Activated CD4-positive, alpha-beta T cell treated with anti-CD3 and anti-CD28 coated beads, Interleukin-2, amount 10 ng/mL, durations not matched to agents 7 days and 5 days (primary cell): ENCODE data around the gene ACP7. TPM values are rescaled to one million over a fixed set of nuclear protein-coding genes. Genes with fewer than 3 reads are reported as not detected.

ENCODE experiments used
- CTCF ChIA-PET: fragments of 350-600 bp; sonication (Branson Sonifier 250); formaldehyde crosslinking; loops from one replicate; lab custom pipeline; 2021; ENCODE audit warnings: antibody characterized with exemption; lab: Charles Lee
- POLR2A ChIA-PET: fragments of 350-600 bp; sonication (Branson Sonifier 250); formaldehyde crosslinking; loops from one replicate; lab custom pipeline; 2021; ENCODE audit warnings: antibody characterized with exemption; lab: Charles Lee
- DNase-seq: peaks from one replicate; pipeline ENCODE4 v3.0.0-alpha.2; 2020
- H3K27ac Mint-ChIP-seq: one replicate; pipeline ENCODE4 v1.8.0; 2021; ENCODE audit warnings: mild to moderate bottlenecking, moderate library complexity, mixed read lengths
- H3K27me3 Mint-ChIP-seq: one replicate; pipeline ENCODE4 v1.8.0; 2021; ENCODE audit warnings: mixed read lengths
- H3K36me3 Mint-ChIP-seq: one replicate; pipeline ENCODE4 v1.8.0; 2021; ENCODE audit warnings: low read depth, mixed read lengths
- H3K4me1 Mint-ChIP-seq: one replicate; pipeline ENCODE4 v1.8.0; 2021; ENCODE audit warnings: mixed read lengths
- H3K4me3 Mint-ChIP-seq: one replicate; pipeline ENCODE4 v1.8.0; 2021; ENCODE audit warnings: mild to moderate bottlenecking, moderate library complexity, mixed read lengths
- H3K9me3 Mint-ChIP-seq: one replicate; pipeline ENCODE4 v1.8.0; 2021; ENCODE audit warnings: mixed read lengths
- total RNA-seq, 2 experiments: library from RNA; stranded (reverse); gene quantifications; one replicate each; pipeline ENCODE4 v1.2.3, GENCODE V29; 2021

The ACP7 gene, protein sequence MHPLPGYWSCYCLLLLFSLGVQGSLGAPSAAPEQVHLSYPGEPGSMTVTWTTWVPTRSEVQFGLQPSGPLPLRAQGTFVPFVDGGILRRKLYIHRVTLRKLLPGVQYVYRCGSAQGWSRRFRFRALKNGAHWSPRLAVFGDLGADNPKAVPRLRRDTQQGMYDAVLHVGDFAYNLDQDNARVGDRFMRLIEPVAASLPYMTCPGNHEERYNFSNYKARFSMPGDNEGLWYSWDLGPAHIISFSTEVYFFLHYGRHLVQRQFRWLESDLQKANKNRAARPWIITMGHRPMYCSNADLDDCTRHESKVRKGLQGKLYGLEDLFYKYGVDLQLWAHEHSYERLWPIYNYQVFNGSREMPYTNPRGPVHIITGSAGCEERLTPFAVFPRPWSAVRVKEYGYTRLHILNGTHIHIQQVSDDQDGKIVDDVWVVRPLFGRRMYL
- not detected for total RNA-seq

DNA sequence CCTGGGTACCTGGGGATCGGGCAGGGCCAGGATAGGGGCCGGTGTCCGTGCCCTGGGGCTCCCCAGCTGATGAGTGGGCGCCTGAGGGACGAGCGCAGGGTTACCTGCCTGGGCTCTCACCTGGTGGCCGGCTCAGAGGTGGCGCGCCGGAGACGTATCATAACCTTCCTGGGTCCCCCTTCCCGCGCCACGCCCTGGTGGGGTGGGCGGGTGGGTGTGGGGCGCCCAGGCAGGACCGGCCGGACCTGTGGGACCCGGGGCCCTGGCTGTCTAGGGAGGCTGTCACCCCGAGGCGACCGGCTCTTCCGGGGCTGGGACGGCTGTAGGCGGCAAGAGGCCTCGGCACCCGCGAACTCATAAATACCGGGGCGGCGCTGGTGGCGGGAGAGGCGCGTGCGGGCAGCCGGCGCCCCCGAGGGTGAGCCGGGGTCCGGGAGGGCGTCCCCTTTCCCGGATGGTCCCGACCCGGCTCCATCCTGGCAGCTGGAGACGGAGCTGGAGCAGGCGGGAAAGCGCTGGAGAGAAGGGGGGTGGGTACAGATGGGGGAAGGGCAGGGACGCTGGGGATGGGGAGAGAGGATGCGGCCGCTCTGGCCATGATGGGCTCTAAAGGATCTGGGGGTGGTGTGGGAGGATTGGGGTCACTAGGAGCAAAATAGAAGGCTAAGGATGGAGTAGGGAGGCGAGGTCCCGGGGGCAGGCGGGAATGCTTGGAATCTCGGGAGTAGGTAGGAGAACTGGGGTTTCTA is at the start of gene ACP7:
ACP7 (plus strand) TSS at position 386 of the 749 bp plus-strand sequence. CDS start 902 bp downstream, outside the sequence.
- H3K9me3 Mint-ChIP-seq = no peaks in the 10 kb centered on the region
- H3K4me3 Mint-ChIP-seq = peak within 1 kb of the TSS; percentile 19
- H3K27me3 Mint-ChIP-seq = peaks cover 54% of the 10 kb centered on the region
- DNase-seq = no peak
- ChIA-PET CTCF (no interaction called here), POLR2A (no interaction called here)
- no peaks in the 10 kb centered on the region for H3K36me3 Mint-ChIP-seq
- peaks cover 12% of the 10 kb centered on the region for H3K4me1 Mint-ChIP-seq
- H3K27ac Mint-ChIP-seq = no peak within 1 kb of the TSS

DNA sequence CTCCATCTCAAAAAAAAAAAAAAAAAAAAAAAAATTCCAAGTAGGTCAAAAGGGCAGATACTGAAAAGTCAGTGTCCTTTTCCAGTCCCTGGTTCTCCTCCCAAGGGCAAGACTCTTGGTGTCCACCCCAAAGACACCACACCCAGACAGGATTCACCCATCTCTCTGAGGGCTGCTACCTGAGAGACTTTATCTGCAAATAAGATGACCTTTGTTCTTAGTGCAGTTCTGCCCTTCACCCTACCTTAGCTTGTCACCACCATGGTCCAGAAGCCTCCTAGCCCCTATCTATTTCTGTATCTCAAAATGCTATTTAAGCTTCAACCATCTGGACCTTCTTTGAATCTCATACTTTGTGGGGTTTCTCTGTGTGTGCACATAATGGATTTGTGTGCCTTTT is 47.6 kb upstream of the ACP7 start:
- peaks cover 2% of the 10 kb centered on the region for H3K4me1 Mint-ChIP-seq
- no peak overlapping the region for H3K27ac Mint-ChIP-seq
- H3K27me3 Mint-ChIP-seq = peaks cover 39% of the 10 kb centered on the region
- H3K36me3 Mint-ChIP-seq = no peaks in the 10 kb centered on the region
- DNase-seq = no peak
- H3K9me3 Mint-ChIP-seq = peaks cover 2% of the 10 kb centered on the region
- ChIA-PET POLR2A (interaction anchor here (0.6 kb wide), 1 partner anchor 123 kb away, joined by 3 read pairs; no protein-coding TSS in a partner anchor), CTCF (no interaction called here)
- no peak overlapping the region for H3K4me3 Mint-ChIP-seq

- H3K27ac Mint-ChIP-seq = no peak overlapping the region
- H3K4me1 Mint-ChIP-seq = peaks cover 2% of the 10 kb centered on the region
- DNase-seq = no peak
- no peak overlapping the region for H3K4me3 Mint-ChIP-seq
- H3K9me3 Mint-ChIP-seq = peaks cover 2% of the 10 kb centered on the region
- H3K27me3 Mint-ChIP-seq = peaks cover 36% of the 10 kb centered on the region
- ChIA-PET CTCF (interaction anchor here (0.6 kb wide), 1 partner anchor 316 kb away, joined by 4 read pairs; no protein-coding TSS in a partner anchor), POLR2A (interaction anchor here (0.6 kb wide), 1 partner anchor 123 kb away, joined by 3 read pairs; no protein-coding TSS in a partner anchor)
- H3K36me3 Mint-ChIP-seq = no peaks in the 10 kb centered on the region
Observed at GRCh38 chr19:39037194-39037593, 47.0 kb upstream of the ACP7 start.

- ChIA-PET POLR2A (no interaction called here), CTCF (no interaction called here)
- no peak overlapping the region for H3K27ac Mint-ChIP-seq
- H3K4me1 Mint-ChIP-seq = no peaks in the 10 kb centered on the region
- H3K27me3 Mint-ChIP-seq = peaks cover 27% of the 10 kb centered on the region
- no peaks in the 10 kb centered on the region for H3K36me3 Mint-ChIP-seq
- DNase-seq = no peak
- no peak overlapping the region for H3K4me3 Mint-ChIP-seq
- peaks cover 2% of the 10 kb centered on the region for H3K9me3 Mint-ChIP-seq
Observed at GRCh38 chr19:39038098-39038497, 46.1 kb upstream of the ACP7 start.

GRCh38 chr19:39045506-39045905 is 38.7 kb upstream of the ACP7 start:
- Mint-ChIP-seq H3K36me3 (no peaks in the 10 kb centered on the region), H3K27ac (peak overlapping the region; percentile 17), H3K27me3 (peaks cover 8% of the 10 kb centered on the region), H3K9me3 (peaks cover 2% of the 10 kb centered on the region), H3K4me1 (no peaks in the 10 kb centered on the region), H3K4me3 (no peak overlapping the region)
- no peak for DNase-seq
- ChIA-PET CTCF (no interaction called here), POLR2A (no interaction called here)

DNA sequence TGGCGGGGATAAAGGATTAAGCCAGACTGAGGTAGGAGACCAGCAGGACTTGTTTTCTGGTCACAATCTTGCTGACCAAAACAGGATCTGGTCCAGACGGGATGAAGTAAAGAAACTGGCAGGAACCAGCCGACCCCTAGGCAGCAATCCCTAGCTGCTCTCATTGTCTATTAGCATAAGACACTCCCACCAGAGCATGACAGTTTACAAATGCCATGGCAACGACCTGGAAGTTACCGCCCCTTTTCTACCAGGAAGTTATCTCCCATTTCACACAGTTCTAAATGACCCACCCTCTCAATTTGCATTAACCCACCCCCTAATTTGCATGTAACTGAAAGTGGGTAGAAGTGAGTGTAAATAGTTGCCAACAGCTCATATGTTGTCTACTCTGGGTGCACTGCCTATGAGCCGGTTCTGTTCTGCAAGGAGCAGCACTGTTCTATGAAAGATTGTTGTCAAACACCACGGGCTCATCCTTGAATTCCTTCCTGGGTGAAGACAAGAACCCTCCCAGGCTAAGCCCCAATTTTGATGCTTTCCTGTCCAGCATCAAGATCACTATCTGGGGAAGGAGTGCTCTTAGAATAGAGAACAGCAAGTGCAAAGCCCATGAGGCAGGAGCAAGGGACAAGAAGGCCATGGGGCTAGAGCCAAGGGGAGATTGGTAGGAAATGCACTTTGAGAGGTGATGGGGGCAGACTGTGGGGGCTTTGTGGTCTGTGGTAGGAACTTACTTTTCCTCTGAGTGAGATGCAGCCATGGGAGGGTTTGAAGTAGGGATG is 37.9 kb upstream of the ACP7 start:
- no peak overlapping the region for H3K27ac Mint-ChIP-seq
- ChIA-PET POLR2A (no interaction called here), CTCF (no interaction called here)
- DNase-seq = no peak
- H3K36me3 Mint-ChIP-seq = no peaks in the 10 kb centered on the region
- no peaks in the 10 kb centered on the region for H3K4me1 Mint-ChIP-seq
- H3K9me3 Mint-ChIP-seq = no peaks in the 10 kb centered on the region
- H3K27me3 Mint-ChIP-seq = peaks cover 8% of the 10 kb centered on the region
- no peak overlapping the region for H3K4me3 Mint-ChIP-seq

- Mint-ChIP-seq H3K4me3 (no peak overlapping the region), H3K9me3 (no peaks in the 10 kb centered on the region), H3K27ac (no peak overlapping the region), H3K4me1 (no peaks in the 10 kb centered on the region), H3K36me3 (no peaks in the 10 kb centered on the region), H3K27me3 (peaks cover 8% of the 10 kb centered on the region)
- CTCF ChIA-PET = no interaction called here
- POLR2A ChIA-PET = no interaction called here
- DNase-seq = no peak
Observed at GRCh38 chr19:39047073-39047472, 37.1 kb upstream of the ACP7 start.

GRCh38 chr19:39052243-39052746 is 31.9 kb upstream of the ACP7 start:
- DNase-seq = peak; percentile 59
- CTCF ChIA-PET = interaction anchor here (0.6 to 1.3 kb wide), 4 partner anchors 12 to 249 kb away, joined by 3 to 4 read pairs (median 4); no protein-coding TSS in a partner anchor
- no peak overlapping the region for H3K4me3 Mint-ChIP-seq
- H3K9me3 Mint-ChIP-seq = peaks cover under 1% of the 10 kb centered on the region
- no peaks in the 10 kb centered on the region for H3K4me1 Mint-ChIP-seq
- H3K27ac Mint-ChIP-seq = no peak overlapping the region
- H3K27me3 Mint-ChIP-seq = peaks cover 4% of the 10 kb centered on the region
- POLR2A ChIA-PET = no interaction called here
- H3K36me3 Mint-ChIP-seq = no peaks in the 10 kb centered on the region

- peaks cover 2% of the 10 kb centered on the region for H3K27me3 Mint-ChIP-seq
- POLR2A ChIA-PET = no interaction called here
- no peak for DNase-seq
- no peaks in the 10 kb centered on the region for H3K36me3 Mint-ChIP-seq
- CTCF ChIA-PET = no interaction called here
- no peaks in the 10 kb centered on the region for H3K4me1 Mint-ChIP-seq
- H3K27ac Mint-ChIP-seq = no peak overlapping the region
- H3K9me3 Mint-ChIP-seq = peaks cover 2% of the 10 kb centered on the region
- no peak overlapping the region for H3K4me3 Mint-ChIP-seq
Observed at GRCh38 chr19:39052846-39053245, 31.3 kb upstream of the ACP7 start.

DNA sequence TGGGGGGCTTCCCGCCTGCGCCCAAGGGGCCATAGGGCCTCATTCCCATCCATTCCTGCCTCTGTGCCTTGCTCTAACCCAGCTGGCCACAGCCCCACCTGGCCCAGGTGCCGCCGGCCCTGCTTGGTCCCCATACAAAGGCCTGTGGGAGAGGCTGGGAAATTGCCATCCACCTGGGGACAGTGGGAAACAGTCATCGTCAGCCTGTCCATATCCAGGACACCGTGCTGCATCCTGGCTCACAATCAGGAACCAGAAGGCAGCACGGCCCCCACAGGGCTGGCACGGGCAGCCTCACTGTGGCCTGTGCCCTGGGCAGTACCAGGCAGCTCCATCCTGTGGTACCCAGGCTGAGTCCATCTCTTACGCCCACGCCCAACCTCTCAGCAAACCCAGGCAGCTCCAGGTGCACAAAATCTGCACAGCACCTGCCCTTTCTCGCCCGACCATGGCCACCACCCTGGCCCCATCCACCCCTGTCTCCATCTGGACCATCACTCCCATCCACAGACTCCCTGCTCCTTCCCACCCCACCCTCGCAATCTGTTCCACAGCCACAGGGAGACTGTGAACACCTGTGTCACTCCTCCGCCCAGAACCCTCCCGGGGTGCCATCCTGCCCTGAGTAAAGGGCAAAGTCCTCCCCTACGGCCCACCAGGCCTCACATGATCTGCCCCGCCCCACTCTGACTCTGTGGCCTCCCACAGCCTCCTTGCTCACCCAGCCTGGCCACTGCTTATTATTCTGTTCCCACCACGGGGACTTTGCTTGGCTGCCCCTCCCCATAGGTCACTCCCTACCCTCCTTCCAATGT is 30.7 kb upstream of the ACP7 start:
- no peak for DNase-seq
- ChIA-PET POLR2A (no interaction called here), CTCF (interaction anchor here (1.1 kb wide), 1 partner anchor 15 kb away, joined by 3 read pairs; no protein-coding TSS in a partner anchor)
- Mint-ChIP-seq H3K4me3 (no peak overlapping the region), H3K9me3 (peaks cover 2% of the 10 kb centered on the region), H3K27me3 (no peaks in the 10 kb centered on the region), H3K36me3 (no peaks in the 10 kb centered on the region), H3K27ac (no peak overlapping the region), H3K4me1 (no peaks in the 10 kb centered on the region)

DNA sequence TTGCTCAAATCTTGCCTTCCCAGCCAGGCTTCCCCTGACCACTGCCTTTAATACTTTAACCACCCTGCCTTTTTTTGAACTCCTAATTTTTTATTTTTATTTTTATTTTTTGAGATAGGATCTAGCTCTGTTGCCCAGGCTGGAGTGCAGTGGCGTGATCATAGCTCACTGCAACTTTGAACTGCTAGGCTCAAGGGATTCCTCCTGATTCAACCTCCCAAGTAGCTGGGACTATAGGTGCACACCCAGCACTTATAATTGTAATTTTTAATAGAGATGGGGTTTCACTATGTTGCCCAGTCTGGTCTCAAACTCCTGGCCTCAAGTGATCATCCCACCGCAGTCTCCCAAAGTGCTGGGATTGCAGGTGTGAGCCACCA is 30.1 kb upstream of the ACP7 start:
- CTCF ChIA-PET = interaction anchor here (1.1 kb wide), 1 partner anchor 14 kb away, joined by 3 read pairs; no protein-coding TSS in a partner anchor
- Mint-ChIP-seq H3K4me3 (no peak overlapping the region), H3K36me3 (no peaks in the 10 kb centered on the region), H3K27ac (no peak overlapping the region), H3K9me3 (peaks cover 2% of the 10 kb centered on the region), H3K27me3 (no peaks in the 10 kb centered on the region), H3K4me1 (no peaks in the 10 kb centered on the region)
- DNase-seq = no peak
- POLR2A ChIA-PET = no interaction called here

DNA sequence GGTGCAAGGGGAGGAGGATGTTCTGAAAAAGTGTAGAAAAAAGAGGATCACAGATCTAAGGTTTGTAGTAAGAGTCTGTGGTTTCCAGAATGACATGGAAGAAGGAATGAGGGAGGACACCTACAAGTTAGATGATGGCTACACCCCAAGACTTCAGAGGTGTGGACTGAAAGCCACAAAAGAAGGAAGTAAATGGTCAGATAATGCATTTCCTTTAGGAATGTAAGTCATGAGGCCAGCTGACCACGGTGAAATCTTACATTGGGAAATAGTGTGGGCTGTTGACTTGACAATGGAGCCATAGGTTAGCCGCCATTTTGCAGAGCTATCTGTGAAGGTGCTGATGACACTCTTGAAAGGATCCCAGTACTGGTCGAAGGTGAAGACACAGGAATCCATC is 26.6 kb upstream of the ACP7 start:
- Mint-ChIP-seq H3K36me3 (no peaks in the 10 kb centered on the region), H3K27ac (no peak overlapping the region), H3K4me3 (no peak overlapping the region), H3K27me3 (peaks cover 9% of the 10 kb centered on the region), H3K9me3 (peaks cover 2% of the 10 kb centered on the region), H3K4me1 (peaks cover 6% of the 10 kb centered on the region)
- ChIA-PET CTCF (no interaction called here), POLR2A (no interaction called here)
- no peak for DNase-seq
